ENCODE data around the gene FGF14.
A peak's percentile ranks its signal among the peaks of the same experiment; 100 is the strongest.

Gene FGF14

GRCh38 chr13:101930331-101930730 lies 471.5 kb downstream of the FGF14 start:
- DNase-seq (ENCODE audit: low read depth): no peak

- no peak for DNase-seq (ENCODE audit: low read depth)
Observed at GRCh38 chr13:101925731-101926130, 476.1 kb downstream of the FGF14 start.

GRCh38 chr13:101919541-101920181 lies 482.2 kb downstream of the FGF14 start:
- DNase-seq (ENCODE audit: low read depth): no peak

GRCh38 chr13:101917833-101918661 lies 483.8 kb downstream of the FGF14 start:
- no peak for DNase-seq (ENCODE audit: low read depth)

- DNase-seq (ENCODE audit: low read depth): no peak
Observed at GRCh38 chr13:101917475-101917810, 484.4 kb downstream of the FGF14 start.

- DNase-seq (ENCODE audit: low read depth): no peak
Observed at GRCh38 chr13:101916775-101917474, 484.9 kb downstream of the FGF14 start.

- DNase-seq (ENCODE audit: low read depth): no peak
Observed at GRCh38 chr13:101916108-101916774, 485.6 kb downstream of the FGF14 start.

- no peak for DNase-seq (ENCODE audit: low read depth)
Observed at GRCh38 chr13:101915755-101916107, 486.1 kb downstream of the FGF14 start.

- DNase-seq (ENCODE audit: low read depth): no peak
Observed at GRCh38 chr13:101915331-101915730, 486.5 kb downstream of the FGF14 start.

GRCh38 chr13:101911752-101912151 lies 490.1 kb downstream of the FGF14 start:
- DNase-seq (ENCODE audit: low read depth): no peak

- DNase-seq (ENCODE audit: low read depth): no peak
Observed at GRCh38 chr13:101903890-101904289, 498.0 kb downstream of the FGF14 start.

GRCh38 chr13:101898676-101899075 lies 503.2 kb downstream of the FGF14 start:
- DNase-seq (ENCODE audit: low read depth): no peak

GRCh38 chr13:101896541-101896940 lies 505.3 kb downstream of the FGF14 start:
- no peak for DNase-seq (ENCODE audit: low read depth)

- DNase-seq (ENCODE audit: low read depth): no peak
Observed at GRCh38 chr13:101893021-101893420, 508.8 kb downstream of the FGF14 start.

- no peak for DNase-seq (ENCODE audit: low read depth)
Observed at GRCh38 chr13:101892296-101892695, 509.6 kb downstream of the FGF14 start.

GRCh38 chr13:101881593-101881992 lies 520.3 kb downstream of the FGF14 start:
- no peak for DNase-seq (ENCODE audit: low read depth)

GRCh38 chr13:101880581-101880980 lies 521.3 kb downstream of the FGF14 start:
- no peak for DNase-seq (ENCODE audit: low read depth)

GRCh38 chr13:101876951-101877350 lies 524.9 kb downstream of the FGF14 start:
- DNase-seq (ENCODE audit: low read depth): no peak

GRCh38 chr13:101875717-101876393 lies 526.0 kb downstream of the FGF14 start:
- peak; percentile 9 for DNase-seq (ENCODE audit: low read depth)

- DNase-seq (ENCODE audit: low read depth): no peak
Observed at GRCh38 chr13:101875091-101875490, 526.8 kb downstream of the FGF14 start.

- DNase-seq (ENCODE audit: low read depth): no peak
Observed at GRCh38 chr13:101869553-101869952, 532.3 kb downstream of the FGF14 start.
